Measurements from ENCODE around the gene C4BPA.

Gene C4BPA

DNA sequence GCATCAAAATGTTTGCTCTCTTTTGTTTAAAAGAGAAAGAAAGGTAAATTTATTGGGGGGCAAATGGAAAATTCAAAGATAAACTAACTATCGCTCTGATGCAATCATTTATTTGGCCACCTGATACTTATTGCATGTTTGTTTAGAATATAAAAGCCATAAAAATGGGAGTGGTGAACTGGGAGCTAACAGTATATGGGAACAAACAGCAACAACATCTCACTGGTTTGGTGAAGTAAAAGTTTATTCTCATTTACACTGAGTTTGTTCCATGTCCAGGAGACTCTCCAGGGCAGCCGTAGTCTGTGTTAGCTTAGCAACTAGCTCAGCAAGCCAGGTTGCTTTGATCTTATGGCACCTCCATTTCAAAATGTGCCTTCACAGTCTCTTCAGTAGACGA lies 20.4 kb downstream of the C4BPA start:
- no peak for DNase-seq (ENCODE audit: low read depth)

- DNase-seq (ENCODE audit: low read depth): no peak
Observed at GRCh38 chr1:207128336-207128921, 24.4 kb downstream of the C4BPA start.

- DNase-seq (ENCODE audit: low read depth): no peak
Observed at GRCh38 chr1:207129053-207129452, 25.0 kb downstream of the C4BPA start.

DNA sequence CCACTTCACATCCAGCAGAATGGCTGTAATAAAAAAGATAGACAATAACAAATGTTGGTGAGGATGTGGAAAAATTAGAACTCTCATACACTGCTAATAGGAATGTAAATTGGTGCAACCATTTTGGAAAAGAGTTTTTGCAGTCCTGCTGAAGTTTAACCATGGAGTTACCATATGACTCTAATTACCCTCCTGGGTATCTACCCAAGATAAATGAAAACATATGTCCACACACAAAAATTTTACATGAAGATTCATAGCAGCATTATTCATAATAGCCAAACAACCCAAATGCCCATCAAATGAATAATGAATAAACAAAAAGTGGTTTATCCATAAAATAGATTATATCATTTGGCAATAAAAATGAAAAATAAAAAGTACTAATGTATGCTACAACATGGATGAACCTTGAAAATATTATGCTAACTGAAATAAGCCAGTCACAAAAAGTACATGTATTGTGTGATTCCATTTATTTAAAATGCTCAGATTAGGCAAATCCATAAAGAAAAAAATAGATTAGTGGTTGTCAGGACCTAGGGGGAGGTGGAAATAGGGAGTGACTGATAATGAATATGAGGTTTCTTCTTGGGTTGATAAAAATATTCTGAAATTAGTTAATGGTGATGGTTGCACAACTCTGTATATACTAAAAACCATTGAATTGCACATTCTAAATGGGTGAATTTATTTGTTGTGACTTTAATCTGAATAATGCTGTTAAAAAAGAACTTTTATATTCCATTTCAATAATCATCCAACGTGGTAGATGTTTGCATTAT lies 26.4 kb downstream of the C4BPA start:
- no peak for DNase-seq (ENCODE audit: low read depth)

- no peak for DNase-seq (ENCODE audit: low read depth)
Observed at GRCh38 chr1:207131163-207131562, 27.1 kb downstream of the C4BPA start.

GRCh38 chr1:207134581-207134980 lies 30.5 kb downstream of the C4BPA start:
- no peak for DNase-seq (ENCODE audit: low read depth)

- no peak for DNase-seq (ENCODE audit: low read depth)
Observed at GRCh38 chr1:207139616-207140015, 35.6 kb downstream of the C4BPA start.

DNA sequence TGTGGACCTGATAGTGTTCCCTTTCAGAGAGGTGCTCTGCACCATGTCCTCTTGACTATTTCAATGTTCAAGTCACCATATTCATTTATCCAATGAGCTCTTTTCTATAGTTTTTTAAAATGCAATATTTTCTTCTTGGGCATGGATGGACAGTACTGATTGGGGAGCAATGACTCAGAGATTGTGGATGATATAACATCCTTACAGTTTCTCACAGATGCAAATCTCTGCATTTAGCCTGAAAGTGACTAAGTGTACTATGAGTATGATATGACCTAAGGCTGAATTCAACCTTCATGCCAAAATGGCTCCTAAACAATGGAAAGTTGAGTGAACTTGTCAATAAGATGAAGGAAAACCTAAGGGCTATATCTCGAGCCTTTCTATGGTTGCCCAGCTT lies 36.5 kb downstream of the C4BPA start:
- DNase-seq (ENCODE audit: low read depth): no peak

DNA sequence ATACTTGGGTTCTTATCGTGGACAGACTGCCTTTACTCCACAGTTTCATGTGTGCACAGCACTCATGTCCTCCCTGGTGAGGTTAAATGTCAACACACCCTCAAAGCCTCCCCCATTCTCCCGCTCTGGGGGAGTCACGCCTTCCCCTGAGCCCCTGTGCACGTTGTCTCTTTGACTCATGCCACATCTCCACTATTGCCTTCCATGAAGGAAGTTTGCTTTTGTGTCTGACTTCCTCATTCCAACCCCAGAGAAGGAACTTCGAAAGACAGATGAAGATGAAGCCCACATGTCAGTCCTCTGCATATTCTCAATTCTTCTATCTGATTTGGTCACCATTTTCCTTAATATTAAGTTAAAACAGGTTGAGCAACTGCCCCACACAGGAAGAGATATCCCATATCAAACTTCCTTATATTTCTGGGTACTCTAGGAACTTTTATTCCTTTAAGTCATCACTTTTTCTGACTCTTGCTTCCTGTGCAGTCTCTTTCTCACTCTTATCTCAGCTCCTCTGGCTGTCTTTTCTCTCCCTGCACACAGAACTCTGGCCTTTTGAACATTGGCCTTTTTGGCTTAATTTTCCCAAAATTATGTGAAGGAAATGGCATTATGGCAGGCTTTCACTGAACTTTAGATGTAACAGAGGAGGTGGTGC lies 41.5 kb downstream of the C4BPA start:
- no peak for DNase-seq (ENCODE audit: low read depth)

DNA sequence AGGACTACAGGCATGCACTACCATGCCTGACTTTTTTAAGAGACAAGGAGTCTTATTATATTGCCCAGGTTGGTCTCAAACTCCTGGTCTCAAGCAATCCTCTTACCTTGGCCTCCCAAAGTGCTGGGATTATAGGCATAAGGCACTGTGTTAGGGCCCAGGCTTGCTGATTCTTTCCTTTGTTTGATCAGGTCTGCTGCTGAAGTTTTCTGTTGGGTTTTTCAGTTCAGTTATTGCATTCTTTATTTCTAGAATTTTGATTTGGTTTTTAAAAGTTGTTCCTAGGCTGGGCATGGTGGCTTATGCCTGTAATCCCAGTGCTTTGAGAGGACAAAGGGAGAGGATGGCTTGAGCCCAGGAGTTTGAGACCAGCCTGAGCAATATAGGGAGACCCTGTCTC lies 47.9 kb downstream of the C4BPA start:
- no peak for DNase-seq (ENCODE audit: low read depth)

DNA sequence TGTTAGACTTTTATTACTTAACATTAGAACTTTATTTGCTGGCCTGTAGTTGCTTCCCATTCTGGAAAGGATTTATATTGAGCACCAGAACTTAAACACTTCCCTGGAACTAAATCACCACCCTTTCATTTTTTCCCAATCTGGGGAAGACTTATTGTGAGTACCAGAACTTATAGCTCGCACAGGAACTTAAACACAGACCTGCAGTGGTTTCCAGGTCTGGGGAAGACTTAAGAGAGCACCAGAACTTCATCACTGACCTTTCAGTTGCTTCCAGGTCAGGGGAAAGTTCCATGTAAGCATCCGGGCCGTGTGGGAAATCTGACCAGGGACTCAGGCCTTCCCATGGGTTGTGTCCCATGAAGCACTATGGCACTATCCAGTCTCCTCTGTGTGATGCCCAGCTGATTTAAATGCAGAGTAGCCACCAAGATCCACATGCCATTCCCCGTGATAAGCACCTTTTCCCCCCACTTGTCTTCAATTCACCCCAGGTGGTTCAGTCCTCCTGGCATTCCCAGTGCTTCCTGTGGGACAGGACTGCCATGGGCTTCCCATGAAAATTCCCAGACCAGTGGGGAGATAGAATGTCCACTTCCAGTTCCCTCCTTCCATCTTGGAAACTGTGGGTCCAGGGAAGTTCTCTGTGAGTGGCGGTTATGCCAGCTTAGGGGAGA lies 48.9 kb downstream of the C4BPA start:
- no peak for DNase-seq (ENCODE audit: low read depth)

DNA sequence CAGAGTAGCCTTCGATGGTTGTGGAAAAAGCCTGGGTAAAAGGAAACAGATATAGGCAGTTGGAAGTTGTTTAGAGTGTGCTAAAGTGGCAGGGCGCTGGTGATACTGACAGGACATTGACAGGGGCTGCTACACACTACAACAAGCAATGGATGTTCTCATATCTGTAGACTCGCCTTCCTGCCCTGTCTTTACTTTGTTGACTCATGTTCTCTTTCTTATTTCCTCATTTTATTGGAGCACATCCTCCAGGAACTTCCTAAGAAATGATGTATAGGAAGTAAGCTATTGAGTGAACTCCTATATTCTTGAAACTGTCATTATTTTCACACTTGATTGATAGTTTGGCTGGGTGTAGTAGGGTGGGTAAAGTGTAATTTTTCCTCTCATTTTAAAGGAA lies 51.0 kb downstream of the C4BPA start:
- DNase-seq (ENCODE audit: low read depth): no peak

DNA sequence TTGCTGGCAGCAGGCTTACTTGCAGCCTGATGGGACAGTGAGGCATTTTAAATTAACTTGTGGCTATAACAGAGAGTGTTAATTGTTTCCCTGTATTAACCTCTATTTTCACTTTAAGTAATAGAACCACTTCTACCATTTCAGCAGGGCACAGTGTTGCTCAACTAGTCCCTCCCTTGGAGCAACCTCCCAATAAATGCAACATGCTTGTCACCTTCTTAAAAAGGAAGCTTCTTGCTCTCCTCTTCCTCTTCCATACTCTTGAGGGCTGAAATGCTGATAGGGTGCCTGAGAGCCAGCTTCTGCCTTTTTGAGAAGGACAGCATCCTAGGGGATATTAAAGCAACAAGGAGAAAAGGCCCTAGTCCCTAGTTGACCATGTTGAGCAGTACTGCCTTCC lies 52.1 kb downstream of the C4BPA start:
- no peak for DNase-seq (ENCODE audit: low read depth)

- no peak for DNase-seq (ENCODE audit: low read depth)
Observed at GRCh38 chr1:207156826-207157225, 52.8 kb downstream of the C4BPA start.

DNA sequence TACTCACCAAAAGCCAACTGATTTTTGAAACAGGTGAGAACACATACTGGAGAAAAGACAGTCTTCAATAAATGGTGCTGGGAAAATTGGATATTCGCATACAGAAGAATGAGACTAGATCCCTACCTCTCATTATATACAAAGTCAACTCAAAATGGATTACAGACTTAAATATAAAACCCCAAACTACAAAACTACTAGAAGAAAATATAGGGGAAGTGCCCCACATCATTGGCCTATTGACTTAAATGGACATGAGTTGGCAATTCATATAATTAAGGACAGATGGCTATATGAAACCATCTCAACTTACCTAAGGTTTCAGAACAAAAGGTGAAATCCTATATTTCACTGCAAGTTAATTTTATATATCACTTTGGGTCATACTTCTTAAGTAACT lies 60.1 kb downstream of the C4BPA start:
- no peak for DNase-seq (ENCODE audit: low read depth)

DNA sequence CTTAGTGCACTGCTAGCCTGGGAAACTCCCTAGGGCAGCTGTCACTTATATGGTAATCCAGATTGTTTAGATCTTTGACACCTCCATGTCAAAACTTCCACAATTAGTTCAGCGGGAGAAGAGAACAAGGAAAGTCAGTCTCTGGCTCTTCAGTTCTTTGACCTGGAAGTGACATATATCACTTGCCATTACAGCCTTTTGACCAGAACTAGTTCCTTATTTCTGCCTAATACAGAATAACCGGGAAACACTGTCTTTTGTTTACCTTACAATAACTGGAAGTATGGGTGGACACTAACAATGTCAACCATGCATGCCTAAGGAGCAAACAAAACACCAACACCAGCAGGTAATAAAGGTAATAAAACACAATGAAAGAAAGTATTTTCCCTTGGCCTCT lies 68.3 kb downstream of the C4BPA start:
- no peak for DNase-seq (ENCODE audit: low read depth)

GRCh38 chr1:207172885-207173284 lies 68.9 kb downstream of the C4BPA start:
- no peak for DNase-seq (ENCODE audit: low read depth)

GRCh38 chr1:207173396-207173795 lies 69.4 kb downstream of the C4BPA start:
- DNase-seq (ENCODE audit: low read depth): no peak

DNA sequence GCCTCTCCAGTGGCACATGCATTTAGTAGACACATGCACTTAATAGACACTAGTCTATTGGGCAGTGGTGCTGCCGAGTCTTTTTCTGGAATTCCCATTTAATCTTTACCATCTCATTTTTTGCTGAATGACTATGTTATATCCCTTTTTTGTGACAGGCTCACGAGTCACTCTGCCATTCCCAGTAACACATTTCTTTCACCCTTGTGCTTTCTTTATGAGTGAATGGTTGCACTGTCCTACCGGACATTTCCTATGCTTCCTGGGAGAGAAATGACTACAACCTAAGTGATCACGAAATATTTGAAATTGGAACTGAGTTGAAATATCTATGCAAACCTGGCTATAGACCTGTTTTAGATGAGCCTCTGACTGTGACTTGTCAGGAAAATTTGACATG lies 70.9 kb downstream of the C4BPA start:
- DNase-seq (ENCODE audit: low read depth): no peak

DNA sequence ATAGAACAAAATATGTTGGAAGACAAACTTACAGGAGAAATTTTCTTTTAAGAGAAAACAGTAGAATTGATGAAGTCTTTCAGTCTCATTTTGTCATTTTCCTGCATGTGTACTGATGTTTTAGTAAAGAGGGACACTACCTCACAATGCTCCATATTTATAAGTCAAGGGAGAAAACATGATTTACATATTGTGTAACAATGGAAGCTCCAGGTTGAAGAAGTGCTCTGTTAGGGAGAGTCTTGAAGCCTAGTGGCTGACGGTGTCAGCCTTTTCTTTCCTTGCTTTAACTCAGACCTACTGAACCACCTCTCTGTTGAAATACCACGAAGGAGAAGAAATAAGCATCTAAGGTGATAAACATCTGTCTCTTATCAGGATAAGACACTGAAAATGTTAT lies 75.0 kb downstream of the C4BPA start:
- DNase-seq (ENCODE audit: low read depth): no peak

DNA sequence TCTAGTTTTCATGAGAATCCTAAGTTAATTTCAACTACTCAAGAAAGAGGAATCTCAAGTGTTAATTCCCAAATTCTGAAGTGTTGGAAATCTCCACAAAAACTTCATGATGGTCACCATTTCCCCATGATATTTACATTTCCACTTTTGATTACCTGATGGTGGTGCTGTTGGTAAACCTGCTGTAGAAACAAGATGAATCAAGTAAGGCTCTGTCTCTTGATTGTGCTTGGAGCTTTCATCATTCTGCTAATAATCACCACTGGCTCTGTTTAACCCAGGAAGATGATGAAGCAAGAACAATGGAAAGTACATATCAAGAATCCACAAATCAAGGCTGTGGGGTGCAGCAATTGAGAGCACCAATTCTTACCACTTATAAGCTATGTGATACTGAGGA lies 77.8 kb downstream of the C4BPA start:
- DNase-seq (ENCODE audit: low read depth): peak; percentile 1

- no peak for DNase-seq (ENCODE audit: low read depth)
Observed at GRCh38 chr1:207186503-207186902, 82.5 kb downstream of the C4BPA start.

GRCh38 chr1:207188901-207189300 lies 84.9 kb downstream of the C4BPA start:
- no peak for DNase-seq (ENCODE audit: low read depth)

Measured in fibroblast of the conjunctiva (primary cell).